Astrocyte (in vitro differentiated cells and primary cell): Measurements from ENCODE around the gene TMPRSS3. TPM values are rescaled to one million over a fixed set of nuclear protein-coding genes. Genes with fewer than 3 reads are reported as not detected.

Source experiments
- DNase-seq: peaks from one replicate; pipeline ENCODE4 v3.0.0-alpha.2; 2010; ENCODE audit warnings: low read depth
- FAIRE-seq: peaks from 2 replicates; lab custom pipeline; 2011; peaks lifted over from hg19 to GRCh38; lab: Jason Lieb, UNC
- H2AFZ ChIP-seq: 2 replicates; pipeline ENCODE4 v1.6.0; 2012; ENCODE audit warnings: low read depth, low read length, inconsistent platforms
- H3K27ac ChIP-seq: 2 replicates; pipeline ENCODE4 v1.5.1; 2011; ENCODE audit warnings: low read depth, low read length, inconsistent platforms
- H3K27me3 ChIP-seq: 2 replicates; pipeline ENCODE4 v1.6.0; 2011; ENCODE audit warnings: low read length, inconsistent platforms; ENCODE audit not compliant: insufficient read depth
- H3K36me3 ChIP-seq: 2 replicates; pipeline ENCODE4 v1.5.1; 2011; ENCODE audit warnings: low read length, inconsistent platforms; ENCODE audit not compliant: insufficient read depth
- H3K4me1 ChIP-seq: 2 replicates; pipeline ENCODE4 v1.5.1; 2011; ENCODE audit warnings: low read length, inconsistent platforms; ENCODE audit not compliant: insufficient read depth
- H3K4me2 ChIP-seq: 2 replicates; pipeline ENCODE4 v1.6.0; 2012; ENCODE audit warnings: low read length, inconsistent platforms
- H3K4me3 ChIP-seq: 2 replicates; pipeline ENCODE4 v1.5.1; 2011; ENCODE audit warnings: low read depth, mild to moderate bottlenecking, low read length, inconsistent platforms; ENCODE audit not compliant: insufficient read depth
- H3K79me2 ChIP-seq: 2 replicates; pipeline ENCODE4 v1.6.0; 2012; ENCODE audit warnings: mild to moderate bottlenecking, low read length, inconsistent platforms; ENCODE audit not compliant: insufficient read depth
- H3K9ac ChIP-seq: 2 replicates; pipeline ENCODE4 v1.6.0; 2012; ENCODE audit warnings: mild to moderate bottlenecking, low read length, inconsistent platforms
- H3K9me3 ChIP-seq: 2 replicates; pipeline ENCODE4 v1.5.1; 2012; ENCODE audit warnings: low read depth, mild to moderate bottlenecking, low read length, inconsistent platforms; ENCODE audit not compliant: insufficient read depth
- H4K20me1 ChIP-seq: 2 replicates; pipeline ENCODE4 v1.6.0; 2012; ENCODE audit warnings: low read length, inconsistent platforms; ENCODE audit not compliant: insufficient read depth
- H3K27ac Mint-ChIP-seq: one replicate; pipeline ENCODE4 v1.8.0; 2021; ENCODE audit warnings: mild to moderate bottlenecking, mixed read lengths; ENCODE audit not compliant: unreplicated experiment
- H3K27me3 Mint-ChIP-seq: one replicate; pipeline ENCODE4 v1.8.0; 2021; ENCODE audit warnings: low read depth, mixed read lengths; ENCODE audit not compliant: unreplicated experiment
- H3K36me3 Mint-ChIP-seq: one replicate; pipeline ENCODE4 v1.8.0; 2021; ENCODE audit warnings: low read depth, mixed read lengths; ENCODE audit not compliant: unreplicated experiment
- H3K4me1 Mint-ChIP-seq: one replicate; pipeline ENCODE4 v1.8.0; 2021; ENCODE audit warnings: low read depth, mixed read lengths; ENCODE audit not compliant: unreplicated experiment
- H3K4me3 Mint-ChIP-seq: one replicate; pipeline ENCODE4 v1.8.0; 2021; ENCODE audit warnings: mild to moderate bottlenecking, moderate library complexity, mixed read lengths; ENCODE audit not compliant: unreplicated experiment
- H3K9me3 Mint-ChIP-seq: one replicate; pipeline ENCODE4 v1.8.0; 2021; ENCODE audit warnings: mild to moderate bottlenecking, mixed read lengths; ENCODE audit not compliant: unreplicated experiment
- CTCF ChIP-seq: IDR thresholded peaks from 2 replicates; pipeline ENCODE4 v1.5.1; 2011; ENCODE audit warnings: low read depth, mild to moderate bottlenecking, inconsistent platforms, low read length, moderate library complexity; ENCODE audit not compliant: insufficient read depth
- EZH2 ChIP-seq: IDR thresholded peaks from 2 replicates; pipeline ENCODE4 v1.6.1; 2012; ENCODE audit warnings: mild to moderate bottlenecking, low read length, inconsistent platforms; ENCODE audit not compliant: insufficient read depth
- total RNA-seq: library from RNA; stranded (reverse); gene quantifications from 2 replicates; pipeline ENCODE4 v1.2.1, GENCODE V29; 2021

Gene TMPRSS3
- total RNA-seq, 1 donor from 2014 or later: not detected

- Histone ChIP-seq H4K20me1 (no peaks in the 10 kb centered on the region), H3K27ac (no peak overlapping the region), H3K36me3 (no peaks in the 10 kb centered on the region), H3K4me2 (no peak overlapping the region), H3K9ac (no peak overlapping the region), H2AFZ (no peak overlapping the region), H3K9me3 (no peaks in the 10 kb centered on the region), H3K79me2 (no peaks in the 10 kb centered on the region), H3K4me3 (no peak overlapping the region), H3K4me1 (no peaks in the 10 kb centered on the region), H3K27me3 (no peaks in the 10 kb centered on the region)
- no peak overlapping the region for H3K4me3 Mint-ChIP-seq
- peaks cover 47% of the 10 kb centered on the region for H3K27me3 Mint-ChIP-seq
- TF ChIP-seq EZH2: no peak
- no peak for TF ChIP-seq CTCF
- H3K4me1 Mint-ChIP-seq: no peaks in the 10 kb centered on the region
- FAIRE-seq: no peak
- H3K36me3 Mint-ChIP-seq: no peaks in the 10 kb centered on the region
- no peak for DNase-seq
- H3K9me3 Mint-ChIP-seq: peaks cover 5% of the 10 kb centered on the region
- no peak overlapping the region for H3K27ac Mint-ChIP-seq
Observed at GRCh38 chr21:42377951-42378340, 17.9 kb downstream of the TMPRSS3 start.

- H3K27ac ChIP-seq: no peak overlapping the region
- no peak for TF ChIP-seq CTCF
- TF ChIP-seq EZH2: no peak
- no peaks in the 10 kb centered on the region for H3K9me3 ChIP-seq
- no peaks in the 10 kb centered on the region for H3K36me3 ChIP-seq
- no peak overlapping the region for H3K27ac Mint-ChIP-seq
- DNase-seq (no peak), FAIRE-seq (no peak)
- H3K4me3 Mint-ChIP-seq: no peak overlapping the region
- no peak overlapping the region for H2AFZ ChIP-seq
- H3K4me2 ChIP-seq: no peak overlapping the region
- no peaks in the 10 kb centered on the region for H3K36me3 Mint-ChIP-seq
- H3K27me3 Mint-ChIP-seq: peaks cover 49% of the 10 kb centered on the region
- no peaks in the 10 kb centered on the region for H3K27me3 ChIP-seq
- no peaks in the 10 kb centered on the region for H3K4me1 ChIP-seq
- no peaks in the 10 kb centered on the region for H4K20me1 ChIP-seq
- H3K4me3 ChIP-seq: no peak overlapping the region
- no peaks in the 10 kb centered on the region for H3K9me3 Mint-ChIP-seq
- no peaks in the 10 kb centered on the region for H3K79me2 ChIP-seq
- no peak overlapping the region for H3K9ac ChIP-seq
- H3K4me1 Mint-ChIP-seq: no peaks in the 10 kb centered on the region
Observed at GRCh38 chr21:42377211-42377950, 18.5 kb downstream of the TMPRSS3 start.

GRCh38 chr21:42376338-42376982, 19.4 kb downstream of the TMPRSS3 start:
- no peak for FAIRE-seq
- H3K4me1 ChIP-seq: no peaks in the 10 kb centered on the region
- H3K4me2 ChIP-seq: no peak overlapping the region
- no peak for TF ChIP-seq CTCF
- no peak for TF ChIP-seq EZH2
- no peak for DNase-seq
- H3K27me3 ChIP-seq: no peaks in the 10 kb centered on the region
- H3K4me1 Mint-ChIP-seq: no peaks in the 10 kb centered on the region
- H4K20me1 ChIP-seq: no peaks in the 10 kb centered on the region
- H3K27ac ChIP-seq: no peak overlapping the region
- H3K9ac ChIP-seq: no peak overlapping the region
- H3K79me2 ChIP-seq: no peaks in the 10 kb centered on the region
- peaks cover 54% of the 10 kb centered on the region for H3K27me3 Mint-ChIP-seq
- no peak overlapping the region for H3K4me3 ChIP-seq
- H3K9me3 Mint-ChIP-seq: no peaks in the 10 kb centered on the region
- H3K36me3 ChIP-seq: no peaks in the 10 kb centered on the region
- H3K36me3 Mint-ChIP-seq: no peaks in the 10 kb centered on the region
- H3K9me3 ChIP-seq: no peaks in the 10 kb centered on the region
- no peak overlapping the region for H3K4me3 Mint-ChIP-seq
- H3K27ac Mint-ChIP-seq: no peak overlapping the region
- H2AFZ ChIP-seq: no peak overlapping the region
